ENCODE measurements around the gene KCNH4. TPM values are rescaled to one million over a fixed set of nuclear protein-coding genes. Genes with fewer than 3 reads are reported as not detected.

Gene KCNH4
- total RNA-seq, 4 donors from 2014 or later = 0.47 to 0.80 TPM; not detected in 2

- no peak overlapping the region for H3K27ac ChIP-seq
- no peak for DNase-seq
- H3K9me3 ChIP-seq = no peaks in the 10 kb centered on the region
- H3K36me3 ChIP-seq = no peaks in the 10 kb centered on the region
- H3K27me3 ChIP-seq = no peaks in the 10 kb centered on the region
- no peak for TF ChIP-seq POLR2A (IDR thresholded peaks at IDR 0.05)
- peak in 3 of 6 experiments; percentile 21 to 33 (median 26) for TF ChIP-seq CTCF (IDR thresholded peaks at IDR 0.05)
- no peaks in the 10 kb centered on the region for H3K4me1 ChIP-seq
- H3K4me3 ChIP-seq = no peak overlapping the region
Observed at GRCh38 chr17:42163113-42163512, 17.8 kb downstream of the KCNH4 start.

- no peak overlapping the region for H3K27ac ChIP-seq
- no peaks in the 10 kb centered on the region for H3K36me3 ChIP-seq
- H3K27me3 ChIP-seq = no peaks in the 10 kb centered on the region
- DNase-seq = no peak
- H3K4me1 ChIP-seq = no peaks in the 10 kb centered on the region
- H3K4me3 ChIP-seq = no peak overlapping the region
- no peaks in the 10 kb centered on the region for H3K9me3 ChIP-seq
- TF ChIP-seq CTCF (IDR thresholded peaks at IDR 0.05) (no peak), POLR2A (IDR thresholded peaks at IDR 0.05) (no peak)
Observed at GRCh38 chr17:42160531-42160910, 20.4 kb downstream of the KCNH4 start.

- Histone ChIP-seq H3K36me3 (no peaks in the 10 kb centered on the region), H3K4me1 (no peaks in the 10 kb centered on the region), H3K4me3 (no peak overlapping the region), H3K27me3 (no peaks in the 10 kb centered on the region), H3K9me3 (no peaks in the 10 kb centered on the region), H3K27ac (no peak overlapping the region)
- DNase-seq = no peak
- no peak for TF ChIP-seq POLR2A (IDR thresholded peaks at IDR 0.05)
- no peak for TF ChIP-seq CTCF (IDR thresholded peaks at IDR 0.05)
Observed at GRCh38 chr17:42159796-42160530, 21.0 kb downstream of the KCNH4 start.

GRCh38 chr17:42155614-42156045 is 25.3 kb downstream of the KCNH4 start:
- peak overlapping the region in 1 of 4 donors; percentile 85 for H3K27ac ChIP-seq
- H3K4me3 ChIP-seq = peak overlapping the region in 3 of 4 donors; percentile 91 to 98 (median 94)
- peaks cover 0 to 11% (median 0%) of the 10 kb centered on the region in 3 donors for H3K36me3 ChIP-seq
- no peaks in the 10 kb centered on the region for H3K9me3 ChIP-seq
- no peaks in the 10 kb centered on the region for H3K27me3 ChIP-seq
- TF ChIP-seq CTCF (IDR thresholded peaks at IDR 0.05) (no peak), POLR2A (IDR thresholded peaks at IDR 0.05) (no peak)
- H3K4me1 ChIP-seq = peaks cover 3 to 19% (median 14%) of the 10 kb centered on the region in 4 donors
- no peak for DNase-seq

GRCh38 chr17:42153919-42154742 is 26.8 kb downstream of the KCNH4 start:
- peak overlapping the region; percentile 85 to 88 (median 86) for H3K27ac ChIP-seq
- no peaks in the 10 kb centered on the region for H3K9me3 ChIP-seq
- DNase-seq = no peak
- peaks cover 3 to 19% (median 14%) of the 10 kb centered on the region in 4 donors for H3K4me1 ChIP-seq
- H3K27me3 ChIP-seq = no peaks in the 10 kb centered on the region
- H3K36me3 ChIP-seq = peaks cover 0 to 16% (median 0%) of the 10 kb centered on the region in 3 donors
- peak in 1 of 6 experiments; percentile 2 for TF ChIP-seq CTCF (IDR thresholded peaks at IDR 0.05)
- TF ChIP-seq POLR2A (IDR thresholded peaks at IDR 0.05) = no peak
- peak overlapping the region; percentile 90 to 98 (median 92) for H3K4me3 ChIP-seq

All from Peyer's patch (tissue), 4 donors.